Measurements from ENCODE around the gene KIAA0825. TPM values are rescaled to one million over a fixed set of nuclear protein-coding genes. Genes with fewer than 3 reads are reported as not detected.
A peak's percentile ranks its signal among the peaks of the same experiment; 100 is the strongest.

KIAA0825 gene
- total and polyA plus RNA-seq, 2 experiments from 2014 or later: 1.7 to 1.8 TPM

GRCh38 chr5:94473936-94474335 lies 144.5 kb downstream of the KIAA0825 start:
- no peaks in the 10 kb centered on the region for H3F3A ChIP-seq (replicated peaks; ENCODE audit: low read depth)
- H3K27me3 ChIP-seq (ENCODE audit: insufficient read depth): no peaks in the 10 kb centered on the region
- H3K4me1 ChIP-seq (ENCODE audit: insufficient read depth): no peaks in the 10 kb centered on the region
- no peak for ATAC-seq
- no peak overlapping the region for H2AFZ ChIP-seq
- Mint-ChIP-seq H3K4me1 (no peaks in the 10 kb centered on the region), H3K27me3 (ENCODE audit: insufficient read depth, low read depth, poor library complexity) (no peaks in the 10 kb centered on the region), H3K4me3 (no peak overlapping the region), H3K36me3 (ENCODE audit: low read depth) (no peaks in the 10 kb centered on the region), H3K9me3 (no peaks in the 10 kb centered on the region), H3K27ac (no peak overlapping the region)
- no peaks in the 10 kb centered on the region for H3K9me2 ChIP-seq (ENCODE audit: insufficient read depth)
- H3K36me3 ChIP-seq (ENCODE audit: insufficient read depth): no peaks in the 10 kb centered on the region
- no peak overlapping the region for H3K27ac ChIP-seq (ENCODE audit: low read depth)
- H4K20me1 ChIP-seq (replicated peaks; ENCODE audit: insufficient read depth): no peaks in the 10 kb centered on the region
- DNase-seq (ENCODE audit: low spot score): no peak
- no peaks in the 10 kb centered on the region for H3K79me2 ChIP-seq (replicated peaks; ENCODE audit: insufficient read depth)
- H3K4me3 ChIP-seq: no peak overlapping the region
- no peak overlapping the region for H3K4me2 ChIP-seq
- TF ChIP-seq POLR2AphosphoS5 (IDR thresholded peaks at IDR 0.05; ENCODE audit: low read depth): no peak
- TF ChIP-seq ZNF114 (CRISPR knock-in tag; IDR thresholded peaks at IDR 0.05): no peak
- no peak for TF ChIP-seq ZNF331 (CRISPR knock-in tag; IDR thresholded peaks at IDR 0.05; ENCODE audit: low read depth)

- DNase-seq (ENCODE audit: low spot score): no peak
- no peak overlapping the region for H3K4me3 Mint-ChIP-seq
- Histone ChIP-seq H3K27ac (ENCODE audit: low read depth) (no peak overlapping the region), H3K27me3 (ENCODE audit: insufficient read depth) (no peaks in the 10 kb centered on the region), H3K4me3 (no peak overlapping the region), H3K36me3 (ENCODE audit: insufficient read depth) (no peaks in the 10 kb centered on the region), H2AFZ (0 out of 2 replicates have a peak overlapping the region, but pooled peaks have one; percentile 30), H3K9me2 (ENCODE audit: insufficient read depth) (no peaks in the 10 kb centered on the region), H3K79me2 (replicated peaks; ENCODE audit: insufficient read depth) (no peaks in the 10 kb centered on the region), H3F3A (replicated peaks; ENCODE audit: low read depth) (no peaks in the 10 kb centered on the region), H4K20me1 (replicated peaks; ENCODE audit: insufficient read depth) (no peaks in the 10 kb centered on the region), H3K4me2 (no peak overlapping the region), H3K4me1 (ENCODE audit: insufficient read depth) (no peaks in the 10 kb centered on the region)
- no peaks in the 10 kb centered on the region for H3K9me3 Mint-ChIP-seq
- H3K27me3 Mint-ChIP-seq (ENCODE audit: insufficient read depth, low read depth, poor library complexity): no peaks in the 10 kb centered on the region
- no peak for ATAC-seq
- H3K27ac Mint-ChIP-seq: peak overlapping the region; percentile 43; the same call in 1 of the 2 replicates
- peaks cover 3% of the 10 kb centered on the region; the same call in 1 of the 3 replicates for H3K4me1 Mint-ChIP-seq
- H3K36me3 Mint-ChIP-seq (ENCODE audit: low read depth): no peaks in the 10 kb centered on the region
- TF ChIP-seq ZNF462 (CRISPR knock-in tag; IDR thresholded peaks at IDR 0.05) (no peak), JUNB (IDR thresholded peaks at IDR 0.05; ENCODE audit: unreplicated experiment) (no peak), STAT1 (IDR thresholded peaks at IDR 0.05; ENCODE audit: unreplicated experiment) (no peak), REST (IDR thresholded peaks at IDR 0.05; ENCODE audit: unreplicated experiment) (no peak), CTCF (conservative IDR thresholded peaks at IDR 0.05; ENCODE audit: low read depth in 2 of 2) (no peak), EZH2phosphoT487 (IDR thresholded peaks at IDR 0.05; ENCODE audit: unreplicated experiment) (no peak), ZNF114 (CRISPR knock-in tag; IDR thresholded peaks at IDR 0.05) (no peak), CREB1 (CRISPR knock-in tag; IDR thresholded peaks at IDR 0.05; ENCODE audit: low read depth) (no peak), NANOG (IDR thresholded peaks at IDR 0.05; ENCODE audit: borderline replicate concordance) (no peak), ZNF331 (CRISPR knock-in tag; IDR thresholded peaks at IDR 0.05; ENCODE audit: low read depth) (no peak)
These were observed 146.9 kb downstream of the KIAA0825 start for GRCh38 chr5:94471521-94471920.

Data from GM23338 (cell line).